Heart left ventricle (tissue), 13 donors: ENCODE measurements around the gene TCEAL4.

Experiments
- POLR2A ChIP-seq, 2 donors: fragments of 450-650 bp; IDR thresholded peaks; one replicate each; pipeline ENCODE4 v1.6.1; 2017; ENCODE audit warnings: antibody characterized with exemption in 2 of 2, mild to moderate bottlenecking in 2 of 2, moderate library complexity in 2 of 2
- TF ChIP-seq, protein P1 (sequence below), 12 donors: fragments of 200-600 bp; sonication (generic) in 4 of 12; IDR thresholded peaks; one replicate each; pipeline versions ENCODE4 v1.5.0 to v1.8.0; 2018 to 2022; ENCODE audit warnings: antibody characterized with exemption in 12 of 12, mild to moderate bottlenecking in 5 of 12
- donor health status: ischemic (EF 13 %, LVEDD 7.1; RV severe dilation, severe dysfunction).
- donor health status: DM: no; HTN: yes; CAD: no.
- donor health status: DM: no; HTN: no; CAD: no.
- donor health status: ischemic (EF 25% LVEDD 6.9; RV normal size, moderate dysfunction).
- donor health status: ischemic (EF 25% LVEDD 5.7; RV mildly dilated, moderate dysfunction).
- donor health status: ischemic (EF 35%, LVEDD 5.7; RV mildly dilated, moderate dysfunction).
- donor health status: nonischemic (EF 11% LVEDD 7.7; RV severe dilation, severe dysfunction).
- donor health status: DM: yes; HTN: yes; CAD: no.
- donor health status: PGD.
- donor health status: ischemic (EF 29% LVEDD 5.4; RV normal size, mild dysfunction).
- donor health status: nonischemic (EF 23%, LVEDD 6.1; RV moderate dilation, normal function).

DNA sequence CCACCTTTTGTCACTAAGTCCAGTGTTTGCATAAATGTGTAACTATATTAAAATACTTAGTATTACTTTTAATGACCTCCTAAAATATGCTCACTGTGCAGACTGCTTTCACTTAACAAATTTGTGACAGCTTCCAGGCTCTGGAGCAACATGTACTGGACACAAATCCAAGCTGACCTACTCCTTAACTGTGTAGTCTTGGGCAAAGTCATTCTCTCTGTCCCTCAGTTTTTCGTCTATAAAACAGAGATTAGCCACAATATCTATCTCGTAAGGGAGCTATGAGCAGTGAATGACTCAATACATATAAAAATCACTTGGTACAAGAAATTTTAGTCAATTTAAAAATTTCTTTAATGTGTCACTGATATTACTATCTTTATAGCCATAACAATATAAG lies 45.6 kb upstream of the TCEAL4 start:
- TF ChIP-seq, protein P1, sequence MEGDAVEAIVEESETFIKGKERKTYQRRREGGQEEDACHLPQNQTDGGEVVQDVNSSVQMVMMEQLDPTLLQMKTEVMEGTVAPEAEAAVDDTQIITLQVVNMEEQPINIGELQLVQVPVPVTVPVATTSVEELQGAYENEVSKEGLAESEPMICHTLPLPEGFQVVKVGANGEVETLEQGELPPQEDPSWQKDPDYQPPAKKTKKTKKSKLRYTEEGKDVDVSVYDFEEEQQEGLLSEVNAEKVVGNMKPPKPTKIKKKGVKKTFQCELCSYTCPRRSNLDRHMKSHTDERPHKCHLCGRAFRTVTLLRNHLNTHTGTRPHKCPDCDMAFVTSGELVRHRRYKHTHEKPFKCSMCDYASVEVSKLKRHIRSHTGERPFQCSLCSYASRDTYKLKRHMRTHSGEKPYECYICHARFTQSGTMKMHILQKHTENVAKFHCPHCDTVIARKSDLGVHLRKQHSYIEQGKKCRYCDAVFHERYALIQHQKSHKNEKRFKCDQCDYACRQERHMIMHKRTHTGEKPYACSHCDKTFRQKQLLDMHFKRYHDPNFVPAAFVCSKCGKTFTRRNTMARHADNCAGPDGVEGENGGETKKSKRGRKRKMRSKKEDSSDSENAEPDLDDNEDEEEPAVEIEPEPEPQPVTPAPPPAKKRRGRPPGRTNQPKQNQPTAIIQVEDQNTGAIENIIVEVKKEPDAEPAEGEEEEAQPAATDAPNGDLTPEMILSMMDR (IDR thresholded peaks at IDR 0.05) = no peak
- no peak for TF ChIP-seq POLR2A (IDR thresholded peaks at IDR 0.05)
